Hepatocyte (in vitro differentiated cells): ENCODE results near the gene IRF2BPL. TPM values are rescaled to one million over a fixed set of nuclear protein-coding genes. Genes with fewer than 3 reads are reported as not detected.

Experiments
- DNase-seq: peaks from one replicate; pipeline ENCODE4 v3.0.0-alpha.2; 2016; ENCODE audit warnings: low spot score
- H2AFZ ChIP-seq: fragments of 200-600 bp; sonication (generic); 2 replicates; pipeline ENCODE4 v1.6.0; 2016; ENCODE audit warnings: antibody characterized with exemption, mild to moderate bottlenecking
- H3K27ac ChIP-seq: fragments of 200-600 bp; sonication (generic); 2 replicates; pipeline ENCODE4 v1.5.1; 2016; ENCODE audit warnings: mild to moderate bottlenecking
- H3K27me3 ChIP-seq: fragments of 200-600 bp; sonication (generic); 2 replicates; pipeline ENCODE4 v1.6.1; 2016
- H3K36me3 ChIP-seq: fragments of 200-600 bp; sonication (generic); replicated peaks from 2 replicates; pipeline ENCODE4 v1.5.1; 2016; ENCODE audit warnings: low read depth; ENCODE audit not compliant: insufficient read depth
- H3K4me1 ChIP-seq: fragments of 200-600 bp; sonication (generic); 2 replicates; pipeline ENCODE4 v1.5.1; 2016; ENCODE audit warnings: mild to moderate bottlenecking, moderate library complexity; ENCODE audit not compliant: insufficient read depth
- H3K4me2 ChIP-seq: fragments of 200-600 bp; sonication (generic); 2 replicates; pipeline ENCODE4 v1.6.0; 2016
- H3K4me3 ChIP-seq: fragments of 200-600 bp; sonication (generic); 2 replicates; pipeline ENCODE4 v1.5.1; 2016; ENCODE audit warnings: mild to moderate bottlenecking
- H3K79me2 ChIP-seq: fragments of 200-600 bp; sonication (generic); 2 replicates; pipeline ENCODE4 v1.6.0; 2017; ENCODE audit warnings: mild to moderate bottlenecking
- H3K9me2 ChIP-seq: fragments of 200-600 bp; sonication (generic); replicated peaks from 2 replicates; pipeline ENCODE4 v1.6.0; 2017; ENCODE audit warnings: mild to moderate bottlenecking; ENCODE audit not compliant: insufficient read depth
- H3K9me3 ChIP-seq: fragments of 200-600 bp; sonication (generic); 2 replicates; pipeline ENCODE4 v1.5.1; 2016; ENCODE audit warnings: low read depth, mild to moderate bottlenecking
- H4K20me1 ChIP-seq: fragments of 200-600 bp; sonication (generic); 2 replicates; pipeline ENCODE4 v1.6.0; 2016; ENCODE audit warnings: mild to moderate bottlenecking; ENCODE audit not compliant: insufficient read depth, poor library complexity, severe bottlenecking
- EZH2 ChIP-seq: fragments of 200-600 bp; sonication (generic); IDR thresholded peaks from 2 replicates; pipeline ENCODE4 v1.6.1; 2016; ENCODE audit warnings: antibody characterized with exemption, mild to moderate bottlenecking, borderline replicate concordance
- EZH2phosphoT487 ChIP-seq: fragments of 200-600 bp; sonication (generic); IDR thresholded peaks from one replicate; pipeline ENCODE4 v1.6.1; 2018; ENCODE audit warnings: antibody characterized with exemption, mild to moderate bottlenecking, low read depth, moderate library complexity; ENCODE audit not compliant: unreplicated experiment, severe bottlenecking
- WGBS: methylation state at CpG from one replicate; pipeline ENCODE4 v1.1.6; 2016; ENCODE audit warnings: low lambda C conversion rate; ENCODE audit errors: missing lambda C conversion rate; 5-methylcytosine and 5-hydroxymethylcytosine counted together
- polyA plus RNA-seq: library from polyadenylated mRNA; unstranded; fragments of >200 nt; fragmentation: Nextera tagmentation; extraction: Ambion mirVana; gene quantifications from 2 replicates; pipeline ENCODE4 v1.2.1, GENCODE V29; 2016
- total RNA-seq: library from RNA; depleted of rRNA; stranded (reverse); fragments of >200 nt; gene quantifications from 2 replicates; pipeline ENCODE4 v1.2.3, GENCODE V29; 2014
- TF ChIP-seq, protein P1 (sequence below): fragments of 200-600 bp; sonication (generic); IDR thresholded peaks from 2 replicates; pipeline ENCODE4 v1.5.1; 2016; ENCODE audit warnings: antibody characterized with exemption, mild to moderate bottlenecking; ENCODE audit not compliant: poor library complexity

Gene IRF2BPL
- total and polyA plus RNA-seq, 2 experiments from 2014 or later, result 34.5 to 52.1 TPM

GRCh38 chr14:77036484-77037214 is 8.1 kb upstream of the IRF2BPL start:
- H3K27me3 ChIP-seq, result no peaks in the 10 kb centered on the region
- TF ChIP-seq EZH2, result no peak
- TF ChIP-seq EZH2phosphoT487, result no peak
- TF ChIP-seq, protein P1, sequence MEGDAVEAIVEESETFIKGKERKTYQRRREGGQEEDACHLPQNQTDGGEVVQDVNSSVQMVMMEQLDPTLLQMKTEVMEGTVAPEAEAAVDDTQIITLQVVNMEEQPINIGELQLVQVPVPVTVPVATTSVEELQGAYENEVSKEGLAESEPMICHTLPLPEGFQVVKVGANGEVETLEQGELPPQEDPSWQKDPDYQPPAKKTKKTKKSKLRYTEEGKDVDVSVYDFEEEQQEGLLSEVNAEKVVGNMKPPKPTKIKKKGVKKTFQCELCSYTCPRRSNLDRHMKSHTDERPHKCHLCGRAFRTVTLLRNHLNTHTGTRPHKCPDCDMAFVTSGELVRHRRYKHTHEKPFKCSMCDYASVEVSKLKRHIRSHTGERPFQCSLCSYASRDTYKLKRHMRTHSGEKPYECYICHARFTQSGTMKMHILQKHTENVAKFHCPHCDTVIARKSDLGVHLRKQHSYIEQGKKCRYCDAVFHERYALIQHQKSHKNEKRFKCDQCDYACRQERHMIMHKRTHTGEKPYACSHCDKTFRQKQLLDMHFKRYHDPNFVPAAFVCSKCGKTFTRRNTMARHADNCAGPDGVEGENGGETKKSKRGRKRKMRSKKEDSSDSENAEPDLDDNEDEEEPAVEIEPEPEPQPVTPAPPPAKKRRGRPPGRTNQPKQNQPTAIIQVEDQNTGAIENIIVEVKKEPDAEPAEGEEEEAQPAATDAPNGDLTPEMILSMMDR, result no peak
- 67% methylated on average over 6 of the region's 6 CpGs for WGBS
- no peaks in the 10 kb centered on the region for H3K9me3 ChIP-seq
- H2AFZ ChIP-seq, result no peak overlapping the region
- H4K20me1 ChIP-seq, result no peaks in the 10 kb centered on the region
- no peak overlapping the region for H3K4me2 ChIP-seq
- no peaks in the 10 kb centered on the region for H3K9me2 ChIP-seq
- H3K4me3 ChIP-seq, result no peak overlapping the region
- H3K4me1 ChIP-seq, result peaks cover 62% of the 10 kb centered on the region
- H3K36me3 ChIP-seq, result no peaks in the 10 kb centered on the region
- H3K27ac ChIP-seq, result peak overlapping the region; percentile 95
- DNase-seq, result no peak
- H3K79me2 ChIP-seq, result no peaks in the 10 kb centered on the region

DNA sequence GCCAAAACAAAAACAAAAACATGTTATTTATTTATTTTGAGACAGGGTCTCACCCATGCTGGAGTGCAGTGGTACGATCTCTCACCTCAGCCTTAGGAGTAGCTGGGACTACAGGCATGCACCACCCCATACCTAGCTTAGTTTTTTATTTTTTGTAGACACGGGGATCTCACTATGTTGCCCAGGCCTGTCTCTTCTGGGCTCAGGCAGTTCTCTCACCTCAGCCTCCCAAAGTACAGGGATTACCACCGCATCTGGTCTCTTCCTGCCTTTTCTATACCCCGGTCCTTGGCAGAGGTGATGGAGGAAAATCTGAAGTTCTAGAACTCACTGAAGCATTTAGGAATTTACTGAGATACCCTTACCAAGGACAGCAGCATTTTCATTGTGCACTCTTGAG is 6.8 kb upstream of the IRF2BPL start:
- Histone ChIP-seq H3K27ac (no peak overlapping the region), H3K9me3 (no peaks in the 10 kb centered on the region), H3K4me3 (no peak overlapping the region), H3K79me2 (no peaks in the 10 kb centered on the region), H3K4me2 (no peak overlapping the region), H4K20me1 (no peaks in the 10 kb centered on the region), H3K4me1 (peaks cover 57% of the 10 kb centered on the region), H2AFZ (no peak overlapping the region), H3K27me3 (no peaks in the 10 kb centered on the region), H3K36me3 (no peaks in the 10 kb centered on the region), H3K9me2 (no peaks in the 10 kb centered on the region)
- 84% methylated on average over 4 of the region's 4 CpGs for WGBS
- TF ChIP-seq EZH2 (no peak), EZH2phosphoT487 (no peak)
- TF ChIP-seq, protein P1, result no peak
- no peak for DNase-seq

GRCh38 chr14:77033622-77034589 is 5.4 kb upstream of the IRF2BPL start:
- DNase-seq, result peak; percentile 94

More at GRCh38 chr14:77033622-77034589, 5.4 kb upstream of the IRF2BPL start:
- Histone ChIP-seq H3K9me2 (no peaks in the 10 kb centered on the region), H4K20me1 (no peaks in the 10 kb centered on the region), H3K4me1 (peaks cover 64% of the 10 kb centered on the region), H3K36me3 (no peaks in the 10 kb centered on the region), H3K4me2 (peak overlapping the region; percentile 82), H3K79me2 (peaks cover 6% of the 10 kb centered on the region), H3K4me3 (peak overlapping the region; percentile 11), H3K9me3 (no peaks in the 10 kb centered on the region), H3K27me3 (no peaks in the 10 kb centered on the region), H2AFZ (no peak overlapping the region), H3K27ac (peak overlapping the region; percentile 96)
- TF ChIP-seq EZH2 (no peak), EZH2phosphoT487 (no peak)
- TF ChIP-seq, protein P1, result no peak
- 4% methylated on average over 37 of the region's 37 CpGs for WGBS
